GM18498 (cell line): Measurements from ENCODE around the gene NPTXR.

Source experiments
- ATAC-seq: cut with Tn5 transposase; IDR thresholded peaks from one replicate; pipeline ENCODE4 v1.9.1; 2021; ENCODE audit warnings: mild to moderate bottlenecking, moderate library complexity; ENCODE audit not compliant: unreplicated experiment

Gene NPTXR

DNA sequence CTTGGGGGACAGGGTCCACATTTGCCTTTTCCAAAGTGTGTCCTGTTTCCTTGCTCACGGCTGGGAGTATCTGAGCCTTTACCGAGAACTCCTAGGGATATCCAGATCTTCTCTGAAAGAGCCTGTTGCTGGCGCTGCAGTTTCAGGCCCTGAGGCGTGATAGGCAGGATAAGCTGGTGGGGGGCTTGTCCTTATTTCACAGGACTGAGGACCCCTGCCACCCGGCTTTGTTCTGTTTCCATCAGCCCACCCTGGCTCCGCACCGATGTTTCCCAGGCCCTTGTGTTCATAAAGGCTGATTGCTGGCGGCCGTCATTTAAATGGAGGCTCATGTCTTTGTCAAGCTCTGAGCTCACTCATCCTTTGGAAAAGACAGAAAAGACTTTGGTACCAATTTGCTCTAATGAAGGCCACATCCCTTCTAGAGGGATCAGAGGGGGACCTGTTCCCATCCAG lies 9.4 kb upstream of the NPTXR start:
- ATAC-seq = no peak

DNA sequence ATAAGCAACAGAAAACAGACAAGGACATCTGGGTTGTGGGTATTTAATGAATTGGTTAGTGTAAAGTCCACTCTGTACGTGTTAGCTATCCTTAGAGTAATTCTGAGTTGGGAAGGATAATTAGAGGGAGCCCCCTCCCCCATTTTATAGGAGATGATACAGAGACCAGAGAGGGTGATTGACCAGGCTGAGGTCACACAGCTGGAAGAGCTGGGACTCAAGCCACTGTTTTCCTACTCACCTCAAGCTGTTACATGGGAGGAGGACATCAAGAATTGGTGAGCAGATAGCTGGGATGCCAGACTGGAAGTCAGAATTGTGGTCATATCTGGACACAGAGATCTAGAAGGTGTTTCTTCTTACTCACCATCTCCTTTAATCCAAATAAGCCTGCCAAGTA lies 8.7 kb upstream of the NPTXR start:
- ATAC-seq = no peak

DNA sequence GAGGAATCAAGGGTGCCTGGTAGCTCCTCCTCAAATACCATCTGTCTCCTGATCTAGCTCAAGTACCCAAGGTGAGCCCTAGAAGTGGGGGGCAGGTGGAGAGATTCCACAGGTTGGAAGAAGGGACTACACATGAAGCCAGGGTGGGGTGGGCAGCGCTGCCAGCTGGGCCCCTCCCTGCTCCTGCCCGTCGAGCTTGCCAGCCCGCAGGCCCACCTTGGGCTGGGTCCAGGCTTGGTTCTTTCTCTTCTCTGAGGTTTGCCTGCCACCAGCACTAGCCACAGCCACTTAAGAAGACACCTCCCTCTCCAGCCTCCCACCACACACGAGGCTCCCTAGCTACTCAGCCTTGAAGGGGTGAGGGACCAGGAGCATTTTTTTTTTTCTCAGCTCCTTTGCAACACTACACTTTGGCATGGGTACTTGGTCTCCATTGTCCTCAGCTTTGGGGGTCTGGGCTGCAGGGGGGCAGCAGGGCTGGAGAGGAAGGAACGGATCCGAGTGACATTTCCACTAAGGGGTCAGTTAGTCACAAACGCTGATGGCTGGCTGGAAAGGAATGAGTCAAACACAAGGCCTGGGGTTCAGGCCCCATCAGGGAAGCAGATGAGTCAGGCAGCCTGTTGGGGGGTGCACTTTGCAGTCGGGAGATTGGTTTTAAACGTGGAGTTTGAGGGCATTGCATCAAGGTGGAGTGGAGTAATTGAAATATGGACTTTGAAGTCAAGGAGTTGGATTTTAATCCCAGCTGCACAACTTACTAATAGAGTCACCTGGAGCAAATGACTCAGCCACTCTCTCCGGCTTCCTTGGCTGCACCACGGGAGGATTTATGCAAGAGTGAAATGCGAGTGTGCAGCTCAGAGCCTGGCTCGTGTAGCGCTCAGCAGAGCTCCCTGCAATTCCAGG lies 7.4 kb upstream of the NPTXR start:
- ATAC-seq = no peak

DNA sequence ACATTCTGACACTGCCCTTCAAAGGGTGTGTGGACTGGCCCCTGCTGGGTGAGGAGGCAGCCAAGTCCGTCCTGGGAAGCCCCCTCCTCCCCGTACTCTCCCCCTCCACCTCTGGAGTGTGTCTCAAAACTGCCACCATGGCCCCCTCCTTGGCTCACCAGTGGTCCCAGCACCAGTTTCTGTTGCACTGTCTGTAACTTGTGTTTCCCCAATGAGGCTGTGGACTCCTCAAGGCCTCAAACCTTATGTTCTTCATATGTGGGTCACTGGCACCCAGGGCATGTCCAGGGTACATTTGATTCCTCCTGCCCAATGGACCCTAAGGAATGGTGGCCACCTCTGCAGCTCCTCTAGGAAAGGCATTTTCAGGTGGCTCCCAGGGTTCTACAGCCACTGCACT lies 6.6 kb upstream of the NPTXR start:
- ATAC-seq = no peak

DNA sequence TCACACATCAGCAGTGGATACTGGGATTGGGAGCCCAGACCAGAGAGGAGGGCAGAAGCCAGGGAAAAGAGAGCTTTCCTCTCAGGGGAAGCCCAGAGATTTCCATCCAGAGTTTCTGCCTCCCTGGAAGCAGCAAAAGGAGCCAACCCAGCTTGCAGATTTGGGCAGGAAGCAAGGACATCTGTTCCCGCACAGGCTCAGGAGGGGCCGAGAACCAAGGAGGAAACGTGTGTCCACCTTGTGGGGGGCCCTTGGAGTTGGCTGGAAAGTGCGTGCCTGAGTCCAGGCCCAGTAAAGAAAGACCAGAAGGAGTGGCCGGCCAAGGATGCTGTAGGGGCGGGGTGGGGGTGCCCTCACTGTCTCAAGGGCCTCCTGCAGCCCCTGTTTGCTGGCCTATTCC lies 6.0 kb upstream of the NPTXR start:
- ATAC-seq = no peak

DNA sequence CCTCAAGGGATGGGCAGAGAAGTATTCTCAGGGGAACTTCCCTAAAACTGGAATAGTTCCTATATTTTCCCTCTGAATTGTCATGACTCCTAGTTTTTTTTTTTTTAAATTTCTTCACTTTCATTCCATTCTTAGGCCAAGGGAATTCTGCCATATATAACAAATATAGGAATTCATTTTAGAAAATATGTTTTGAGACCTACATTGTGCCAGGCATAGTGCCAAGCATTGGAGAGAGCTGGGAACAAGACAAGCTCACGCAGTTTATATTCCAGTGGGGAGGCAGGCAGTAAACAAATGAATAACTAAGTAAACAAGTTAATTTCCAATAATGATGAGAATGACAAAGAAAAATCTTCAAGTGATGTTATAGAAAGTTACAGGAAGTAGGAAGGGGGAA lies 2.6 kb upstream of the NPTXR start:
- no peak for ATAC-seq

DNA sequence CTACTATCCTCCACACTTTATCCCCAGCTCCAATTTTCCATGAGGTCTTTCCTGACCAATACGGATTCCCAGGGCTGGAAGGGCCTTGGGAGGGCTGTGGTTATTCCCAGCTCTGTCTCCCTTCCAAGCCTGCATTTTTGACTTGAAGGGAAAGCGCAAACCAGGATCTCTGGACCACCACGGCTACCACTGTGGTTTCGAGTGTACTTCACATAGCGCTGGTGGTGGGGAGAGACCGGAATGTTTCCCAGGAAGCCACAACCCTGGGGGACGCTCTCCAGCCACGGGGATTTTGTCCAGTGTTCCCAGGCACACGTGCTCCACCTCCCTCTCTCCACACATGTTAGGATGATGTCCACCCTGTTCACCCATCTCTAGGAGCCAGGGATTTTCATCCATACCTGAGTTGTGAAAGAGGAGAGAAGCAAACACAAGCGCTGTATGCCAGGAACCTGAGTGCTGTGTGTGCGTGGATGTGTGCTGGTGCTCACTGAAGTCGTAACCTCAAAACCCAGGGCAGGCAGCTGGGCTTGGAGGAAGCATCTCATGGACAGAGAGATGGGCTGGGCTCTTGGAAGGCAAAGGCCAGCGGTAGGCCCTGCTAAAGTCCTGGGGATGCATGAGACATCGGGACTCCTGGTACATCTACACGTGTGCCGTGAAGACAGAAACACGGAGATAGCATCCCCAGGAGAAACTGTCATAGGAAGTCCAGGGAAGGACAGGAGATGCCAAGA lies 1.3 kb upstream of the NPTXR start:
- no peak for ATAC-seq

DNA sequence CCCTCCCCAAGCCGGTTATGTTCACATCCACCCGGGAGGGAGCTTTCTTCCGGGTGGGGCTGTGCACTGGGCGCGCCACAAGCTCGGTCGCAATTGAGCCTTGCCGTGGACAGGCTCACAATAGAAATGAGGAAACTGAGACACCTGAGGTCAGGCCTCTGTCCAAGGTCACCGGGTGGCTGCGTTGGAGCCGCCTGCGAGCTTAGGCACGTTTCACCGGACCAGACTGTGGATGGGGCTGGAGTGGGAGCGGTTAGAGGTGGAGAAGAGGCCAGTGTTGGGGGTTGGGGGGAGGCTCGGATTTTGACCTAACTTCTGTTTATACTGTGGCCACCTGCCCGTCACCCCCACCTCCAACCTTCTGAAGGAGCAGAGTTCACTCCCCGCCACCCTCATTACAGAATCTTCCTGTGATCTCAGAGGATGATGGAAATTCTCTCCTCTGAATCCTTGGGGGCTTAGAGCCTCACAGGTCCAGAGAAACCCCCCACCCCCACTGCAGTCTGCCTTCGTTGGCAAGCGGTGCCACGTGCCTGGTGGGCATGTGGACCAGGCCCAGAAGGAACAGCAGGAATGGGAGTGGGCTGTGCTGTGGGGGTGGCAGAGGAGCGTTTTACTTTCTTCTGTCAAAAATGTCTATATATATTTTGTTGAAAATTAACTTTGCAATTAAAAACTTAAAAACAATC lies 631 bp upstream of the NPTXR start:
- ATAC-seq = no peak

DNA sequence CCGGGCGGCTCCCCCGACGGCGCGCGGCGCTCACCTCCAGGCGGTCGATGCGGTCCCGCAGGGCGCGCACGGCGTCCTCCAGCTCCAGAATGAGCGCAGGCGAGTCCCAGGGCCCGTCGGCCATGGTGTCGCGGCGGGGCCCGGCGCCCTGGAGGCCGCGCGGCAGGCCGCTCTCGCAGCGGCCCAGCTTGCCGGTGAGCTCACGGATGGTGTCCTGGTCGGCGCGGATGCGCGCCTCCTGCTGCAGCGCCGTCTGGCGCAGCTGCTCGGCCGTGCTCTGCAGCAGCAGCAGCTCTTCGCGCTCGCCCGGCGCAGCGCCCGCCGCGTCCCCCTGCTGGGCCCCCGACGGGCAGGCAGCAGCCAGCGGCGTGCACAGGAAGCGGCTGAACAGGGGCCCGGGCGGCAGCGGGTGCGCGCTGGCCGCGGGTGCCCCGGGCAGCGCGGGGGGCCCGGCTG lies 599 bp downstream of the NPTXR start:
- ATAC-seq = no peak

DNA sequence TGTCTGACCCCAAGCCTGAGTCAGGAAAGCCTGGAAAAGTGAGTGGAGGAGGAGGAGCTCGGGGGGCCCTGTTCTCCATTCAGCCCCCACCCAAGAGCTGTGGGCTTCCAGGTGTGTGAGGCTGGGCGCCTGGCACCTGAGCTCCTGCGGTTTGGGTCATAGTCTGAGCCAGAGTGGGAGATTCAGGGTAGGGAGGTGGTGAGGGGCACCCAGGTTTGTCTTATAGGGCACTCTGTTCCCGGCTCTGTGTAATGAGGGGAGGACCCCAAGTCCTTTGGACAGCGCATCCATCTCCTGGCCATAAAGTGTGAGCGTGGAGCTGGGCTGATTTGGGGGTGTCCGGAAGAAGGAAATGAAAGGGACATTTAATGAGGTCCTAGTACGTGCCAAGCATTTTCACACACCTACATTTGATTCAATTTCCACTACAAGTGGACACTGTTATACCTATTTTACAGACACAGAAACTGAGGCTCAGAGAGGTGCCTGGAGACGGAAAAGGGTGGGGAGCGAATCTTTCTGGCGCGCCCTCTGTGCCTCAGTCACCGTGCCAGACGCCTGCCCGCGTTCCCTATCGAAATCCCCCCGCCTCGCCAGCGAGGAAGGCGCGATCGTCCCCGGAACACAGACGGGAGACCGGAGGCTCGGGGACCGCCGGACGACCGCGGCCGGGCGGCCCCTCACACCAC lies 1.2 kb downstream of the NPTXR start:
- no peak for ATAC-seq

DNA sequence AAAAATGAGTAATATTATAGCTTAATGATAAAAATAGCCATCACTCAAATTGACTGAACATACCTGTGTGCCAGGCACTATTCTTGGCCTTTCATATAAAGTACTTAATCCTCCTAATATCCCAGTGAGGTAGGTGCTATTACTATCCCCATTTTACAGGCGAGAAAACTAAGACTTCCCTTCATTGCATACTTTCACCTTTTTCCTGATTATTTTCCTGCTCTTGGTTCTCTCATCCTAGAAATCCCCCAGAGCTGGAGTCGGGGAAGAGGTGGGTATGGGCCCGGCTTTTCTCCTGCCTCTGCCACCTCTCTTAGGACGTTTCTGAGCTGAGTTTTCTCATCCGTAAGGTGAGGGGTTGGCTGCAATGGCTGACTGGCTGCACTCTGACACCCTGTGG lies 2.2 kb downstream of the NPTXR start:
- no peak for ATAC-seq

DNA sequence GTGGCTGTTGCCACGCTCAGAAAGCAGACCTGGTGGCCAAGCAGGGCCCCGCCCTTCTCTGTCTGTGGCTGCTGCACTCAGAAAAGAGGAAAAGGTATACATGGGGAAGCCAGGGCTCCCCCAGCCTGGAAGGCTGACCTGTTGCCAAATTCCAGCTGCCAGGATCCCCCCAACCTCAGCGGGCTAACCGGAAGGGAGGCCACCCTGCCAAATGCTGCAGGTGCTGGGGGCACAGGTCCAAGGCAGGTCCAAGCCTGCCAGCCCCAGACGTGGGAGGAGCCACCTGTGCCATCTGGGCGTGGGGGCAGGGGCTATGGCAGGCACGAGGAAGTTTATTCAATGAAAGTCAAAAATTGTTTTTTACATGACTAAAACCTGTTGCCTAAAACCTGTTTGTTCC lies 2.6 kb downstream of the NPTXR start:
- no peak for ATAC-seq

DNA sequence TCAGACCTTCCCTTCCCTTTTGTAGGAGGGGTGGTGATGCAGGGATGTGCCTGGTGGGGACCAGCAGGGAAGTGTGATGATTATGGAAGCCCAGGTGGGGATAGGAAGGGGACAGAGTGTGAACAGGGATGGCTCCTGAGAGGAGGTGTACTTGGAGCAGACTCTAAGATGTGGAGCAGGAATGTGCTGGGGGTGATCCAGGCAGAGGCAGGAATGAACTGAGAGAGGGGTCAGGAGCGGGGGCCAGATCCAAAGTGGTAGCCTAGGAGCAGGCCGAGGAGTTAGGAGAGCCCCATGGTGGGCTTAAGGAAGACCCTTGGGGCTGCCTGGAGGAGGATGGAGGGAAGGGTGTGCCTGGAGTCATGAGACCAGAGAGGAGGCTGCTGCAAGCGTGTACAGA lies 3.7 kb downstream of the NPTXR start:
- no peak for ATAC-seq

DNA sequence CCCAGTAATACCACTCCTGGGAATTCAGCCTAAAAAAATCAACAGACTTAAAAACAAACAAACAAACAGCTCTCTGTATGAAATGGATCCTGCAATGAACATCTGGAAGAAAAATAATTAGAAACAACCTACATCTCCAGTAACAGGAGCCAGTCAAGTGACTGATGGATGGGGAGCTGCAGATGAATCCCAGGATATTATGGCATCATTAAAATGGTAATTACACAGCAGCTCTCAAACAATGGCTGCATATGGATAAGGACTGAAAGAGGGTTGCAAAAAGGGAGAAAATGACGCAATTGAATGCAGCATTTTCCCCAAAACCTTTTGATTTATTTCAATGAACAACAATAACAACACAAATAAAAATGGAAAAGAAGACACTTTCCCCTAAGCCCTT lies 4.1 kb downstream of the NPTXR start:
- ATAC-seq = no peak

DNA sequence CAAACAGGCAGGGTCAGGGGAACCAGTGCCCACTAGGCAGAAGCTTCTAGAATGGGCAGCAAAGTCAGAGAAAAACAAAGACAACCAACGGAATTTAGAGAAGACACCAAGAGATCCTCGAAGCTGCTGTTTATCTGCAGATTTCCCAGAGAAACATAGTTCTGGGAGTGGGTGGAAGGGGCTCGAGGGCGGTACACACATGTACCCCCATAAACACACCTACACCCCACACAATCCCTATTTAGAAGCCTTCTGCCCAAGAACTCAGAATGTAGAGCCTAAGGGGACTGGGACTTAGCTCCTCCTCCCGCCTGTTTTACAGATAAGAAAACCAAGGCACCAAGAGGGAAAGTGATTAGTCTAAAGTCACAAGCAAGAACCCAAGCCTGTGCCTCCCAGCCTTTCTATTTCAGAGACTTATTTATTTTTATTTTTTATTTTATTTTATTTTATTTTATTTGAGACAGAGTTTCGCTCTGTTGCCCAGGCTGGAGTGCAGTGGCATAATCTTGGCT lies 6.4 kb downstream of the NPTXR start:
- ATAC-seq = no peak

DNA sequence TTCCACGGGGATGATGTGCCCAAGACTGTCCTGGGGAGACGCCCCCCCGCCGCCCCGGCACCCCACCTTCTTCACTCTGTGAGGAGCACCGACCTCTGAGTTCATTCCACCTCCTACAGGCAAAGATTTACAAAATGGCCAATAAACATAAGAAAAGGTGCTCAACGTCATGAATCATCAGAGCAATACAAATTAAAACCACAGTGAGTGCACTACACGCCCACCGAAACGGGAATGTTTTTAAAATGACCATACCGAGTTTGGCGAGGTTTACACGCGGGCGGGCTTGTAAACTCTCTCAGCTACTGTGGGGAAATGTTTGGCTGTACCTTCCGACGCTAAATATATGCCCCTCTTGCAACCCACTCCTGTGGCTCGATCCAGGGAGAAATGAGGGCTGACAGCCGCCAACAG lies 7.9 kb downstream of the NPTXR start:
- ATAC-seq = no peak

DNA sequence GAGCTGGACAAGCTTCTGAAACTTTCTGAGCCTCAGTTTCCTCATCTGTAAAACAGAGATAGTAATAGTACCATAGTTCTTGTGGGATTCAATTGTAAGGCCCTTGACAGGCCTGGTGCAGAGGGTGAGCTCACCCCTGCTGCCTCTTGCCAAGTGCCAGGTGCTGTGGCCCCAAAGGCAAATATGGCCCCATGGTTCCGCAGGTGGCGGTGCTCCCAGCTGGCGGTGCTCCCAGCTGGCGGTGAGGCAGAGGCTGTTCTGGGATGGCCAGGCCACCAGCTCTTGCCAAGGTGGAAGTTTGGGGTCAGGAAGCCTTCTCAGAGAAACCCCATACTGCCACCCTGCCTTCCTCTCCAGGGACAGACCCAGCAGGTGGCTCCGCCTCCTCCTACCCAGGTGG lies 8.8 kb downstream of the NPTXR start:
- no peak for ATAC-seq

DNA sequence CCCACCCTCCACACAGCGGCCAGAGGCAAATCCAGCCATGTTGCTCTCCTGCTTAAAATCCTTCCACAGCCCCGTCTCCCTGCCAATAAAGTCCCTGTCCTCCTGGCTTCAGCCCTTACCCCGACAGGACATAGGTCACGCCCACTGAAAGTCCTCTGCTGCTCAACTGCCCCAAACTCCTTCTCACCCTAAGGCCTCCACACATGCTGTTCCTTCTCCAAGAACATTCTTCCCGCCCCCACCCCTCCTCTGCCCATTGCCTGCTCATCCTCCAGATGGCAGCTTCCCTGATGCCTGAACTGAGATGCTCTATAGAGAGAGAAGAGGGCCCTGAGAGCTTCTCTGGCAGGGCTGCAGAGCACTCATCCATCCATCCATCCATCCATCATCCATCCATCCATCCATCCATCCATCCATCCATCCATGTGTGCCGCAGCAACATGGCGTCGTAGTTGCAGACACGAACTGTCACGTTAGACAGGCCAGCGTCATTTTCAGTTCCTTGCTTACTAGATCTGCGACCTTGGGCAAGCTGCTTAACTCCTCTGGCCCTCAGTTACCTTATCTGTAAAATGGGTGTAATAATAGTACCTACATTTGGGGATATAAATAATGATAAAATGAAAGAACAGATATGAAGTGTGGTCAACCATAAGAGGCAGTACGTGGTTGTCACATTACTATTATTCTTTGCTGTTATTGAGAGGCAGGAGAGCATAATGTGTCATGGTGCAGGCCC lies 9.4 kb downstream of the NPTXR start:
- no peak for ATAC-seq

DNA sequence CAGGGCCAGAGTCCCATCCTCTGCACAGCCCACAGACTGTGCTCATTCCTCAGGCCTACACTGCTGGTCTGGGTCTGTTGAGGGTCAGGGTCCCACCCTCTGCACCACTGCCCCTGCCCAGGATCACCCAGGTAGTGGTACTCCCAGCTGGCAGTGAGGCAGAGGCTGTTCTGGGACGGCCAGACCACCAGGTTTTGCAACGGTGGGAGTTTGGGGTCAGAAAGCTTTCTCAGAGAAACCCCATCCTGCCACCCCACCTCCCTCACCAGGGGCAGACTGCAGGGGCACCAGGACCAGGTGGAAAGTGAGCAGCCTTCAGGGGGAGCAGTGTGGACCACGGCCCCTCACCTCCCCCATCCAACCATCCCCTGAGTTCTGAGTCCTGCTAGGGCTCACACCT lies 10.8 kb downstream of the NPTXR start:
- ATAC-seq = no peak
